BJ (cell line): Measurements from ENCODE around the gene CFAP298. TPM values are rescaled to one million over a fixed set of nuclear protein-coding genes. Genes with fewer than 3 reads are reported as not detected.
"Not testable (repeated sequence)": the region's sequence is repeated elsewhere in the genome, so short reads cannot be mapped to it uniquely, and the experiment has no call there.

Experiments
- CTCF ChIA-PET: fragments of 350-600 bp; formaldehyde crosslinking; extraction: SDS; loops from one replicate; lab custom pipeline; 2021; ENCODE audit warnings: antibody characterized with exemption, inconsistent platforms; lab: Yijun Ruan, JAX
- POLR2A ChIA-PET: fragments of 300-600 bp; sonication (Branson Sonifier 250); formaldehyde crosslinking; extraction: SDS; loops from one replicate; lab custom pipeline; 2021; ENCODE audit warnings: antibody characterized with exemption; lab: Charles Lee
- DNase-seq: peaks from one replicate; pipeline ENCODE4 v3.0.0-alpha.2; 2011; ENCODE audit warnings: low read depth
- H3K27me3 ChIP-seq: 2 replicates; pipeline ENCODE4 v1.6.0; 2011; ENCODE audit warnings: low read length; ENCODE audit not compliant: control insufficient read depth, insufficient read depth
- H3K36me3 ChIP-seq: 2 replicates; pipeline ENCODE4 v1.5.1; 2011; ENCODE audit warnings: low read length; ENCODE audit not compliant: control insufficient read depth, insufficient read depth
- H3K4me3 ChIP-seq: 2 replicates; pipeline ENCODE4 v1.5.1; 2011; ENCODE audit warnings: low read depth, mild to moderate bottlenecking, control low read depth, low read length
- polyA minus RNA-seq: library from RNA; depleted of rRNA, polyadenylated mRNA; stranded (reverse); fragments of >200 nt; gene quantifications from 2 replicates; pipeline ENCODE4 v1.2.3, GENCODE V29; 2011; rRNA and poly(A)+ RNA removed
- polyA plus RNA-seq: library from polyadenylated mRNA; depleted of rRNA; stranded (reverse); fragments of >200 nt; gene quantifications from 2 replicates; pipeline ENCODE4 v1.2.3, GENCODE V29; 2011; rRNA removed
- TF ChIP-seq, protein P1 (sequence below): IDR thresholded peaks from 2 replicates; pipeline ENCODE4 v1.5.1; 2011; ENCODE audit warnings: low read depth, mild to moderate bottlenecking, control low read depth, inconsistent platforms, low read length, moderate library complexity; ENCODE audit not compliant: insufficient read depth

The CFAP298 gene, protein sequence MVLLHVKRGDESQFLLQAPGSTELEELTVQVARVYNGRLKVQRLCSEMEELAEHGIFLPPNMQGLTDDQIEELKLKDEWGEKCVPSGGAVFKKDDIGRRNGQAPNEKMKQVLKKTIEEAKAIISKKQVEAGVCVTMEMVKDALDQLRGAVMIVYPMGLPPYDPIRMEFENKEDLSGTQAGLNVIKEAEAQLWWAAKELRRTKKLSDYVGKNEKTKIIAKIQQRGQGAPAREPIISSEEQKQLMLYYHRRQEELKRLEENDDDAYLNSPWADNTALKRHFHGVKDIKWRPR
- polyA plus RNA-seq = 14.5 and 16.4 TPM in 2 replicates
- polyA minus RNA-seq = 3.6 and 6.3 TPM in 2 replicates

DNA sequence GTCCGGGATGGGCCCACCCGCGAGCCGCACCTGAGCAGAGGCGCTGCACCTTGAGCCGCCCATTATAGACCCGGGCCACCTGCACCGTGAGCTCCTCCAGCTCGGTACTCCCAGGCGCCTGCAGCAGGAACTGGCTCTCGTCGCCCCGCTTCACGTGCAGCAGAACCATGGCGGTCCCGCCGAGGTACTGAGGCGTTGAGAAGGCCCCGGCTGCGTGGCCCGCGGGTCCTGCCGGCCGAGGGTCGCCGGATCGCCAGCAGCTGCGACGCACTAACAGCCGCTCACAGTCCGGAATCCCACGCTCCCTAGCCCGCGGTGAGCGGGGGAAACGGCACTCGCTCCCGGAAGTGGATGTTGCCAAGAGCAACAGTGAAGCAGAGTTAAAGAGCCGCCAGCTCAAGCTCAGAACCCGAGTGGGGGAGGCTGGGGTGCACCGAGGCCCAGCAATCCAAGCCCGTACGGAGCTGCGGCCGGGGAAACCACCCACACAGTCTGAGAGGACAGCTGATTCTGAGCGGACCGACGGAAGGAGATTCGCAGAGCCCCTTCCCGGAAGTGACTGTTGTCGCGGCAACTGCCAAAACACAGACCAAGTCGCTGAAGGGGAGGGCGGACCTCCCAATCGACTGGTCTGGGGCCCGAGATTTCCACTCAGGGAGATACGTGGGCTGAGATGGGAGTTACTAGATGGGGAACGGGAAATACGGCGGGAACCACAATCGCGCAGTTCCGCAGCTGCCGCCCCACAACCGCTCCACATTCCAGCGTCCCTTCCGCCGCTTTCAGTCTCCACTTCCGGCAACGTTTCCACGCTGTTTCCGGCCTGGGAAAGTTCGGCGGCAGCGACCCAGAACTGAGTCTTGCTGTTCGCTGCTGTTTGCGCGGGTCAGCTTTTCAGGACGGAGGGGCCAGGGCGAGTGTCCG lies at the start of gene CFAP298:
Gene CFAP298, minus strand, starts transcription at position 303 of the 924 bp plus-strand sequence. Its CDS starts 134 bp downstream, at position 169.
- POLR2A ChIA-PET = interaction anchor here (0.5 kb wide), 1 partner anchor 52 kb away, joined by 12 read pairs; no protein-coding TSS in a partner anchor
- DNase-seq = peak; percentile 77
- peaks cover 2% of the 10 kb centered on the region; the same call in 1 of the 2 replicates for H3K27me3 ChIP-seq
- H3K4me3 ChIP-seq = peak within 1 kb of the TSS; percentile 92
- TF ChIP-seq, protein P1, sequence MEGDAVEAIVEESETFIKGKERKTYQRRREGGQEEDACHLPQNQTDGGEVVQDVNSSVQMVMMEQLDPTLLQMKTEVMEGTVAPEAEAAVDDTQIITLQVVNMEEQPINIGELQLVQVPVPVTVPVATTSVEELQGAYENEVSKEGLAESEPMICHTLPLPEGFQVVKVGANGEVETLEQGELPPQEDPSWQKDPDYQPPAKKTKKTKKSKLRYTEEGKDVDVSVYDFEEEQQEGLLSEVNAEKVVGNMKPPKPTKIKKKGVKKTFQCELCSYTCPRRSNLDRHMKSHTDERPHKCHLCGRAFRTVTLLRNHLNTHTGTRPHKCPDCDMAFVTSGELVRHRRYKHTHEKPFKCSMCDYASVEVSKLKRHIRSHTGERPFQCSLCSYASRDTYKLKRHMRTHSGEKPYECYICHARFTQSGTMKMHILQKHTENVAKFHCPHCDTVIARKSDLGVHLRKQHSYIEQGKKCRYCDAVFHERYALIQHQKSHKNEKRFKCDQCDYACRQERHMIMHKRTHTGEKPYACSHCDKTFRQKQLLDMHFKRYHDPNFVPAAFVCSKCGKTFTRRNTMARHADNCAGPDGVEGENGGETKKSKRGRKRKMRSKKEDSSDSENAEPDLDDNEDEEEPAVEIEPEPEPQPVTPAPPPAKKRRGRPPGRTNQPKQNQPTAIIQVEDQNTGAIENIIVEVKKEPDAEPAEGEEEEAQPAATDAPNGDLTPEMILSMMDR = no peak
- CTCF ChIA-PET = interaction anchor here (1.6 to 2.0 kb wide), 2 partner anchors 11 to 13 kb away, joined by 6 to 11 read pairs; no protein-coding TSS in a partner anchor
- peaks cover 4% of the 10 kb centered on the region; the same call in 1 of the 2 replicates for H3K36me3 ChIP-seq

DNA sequence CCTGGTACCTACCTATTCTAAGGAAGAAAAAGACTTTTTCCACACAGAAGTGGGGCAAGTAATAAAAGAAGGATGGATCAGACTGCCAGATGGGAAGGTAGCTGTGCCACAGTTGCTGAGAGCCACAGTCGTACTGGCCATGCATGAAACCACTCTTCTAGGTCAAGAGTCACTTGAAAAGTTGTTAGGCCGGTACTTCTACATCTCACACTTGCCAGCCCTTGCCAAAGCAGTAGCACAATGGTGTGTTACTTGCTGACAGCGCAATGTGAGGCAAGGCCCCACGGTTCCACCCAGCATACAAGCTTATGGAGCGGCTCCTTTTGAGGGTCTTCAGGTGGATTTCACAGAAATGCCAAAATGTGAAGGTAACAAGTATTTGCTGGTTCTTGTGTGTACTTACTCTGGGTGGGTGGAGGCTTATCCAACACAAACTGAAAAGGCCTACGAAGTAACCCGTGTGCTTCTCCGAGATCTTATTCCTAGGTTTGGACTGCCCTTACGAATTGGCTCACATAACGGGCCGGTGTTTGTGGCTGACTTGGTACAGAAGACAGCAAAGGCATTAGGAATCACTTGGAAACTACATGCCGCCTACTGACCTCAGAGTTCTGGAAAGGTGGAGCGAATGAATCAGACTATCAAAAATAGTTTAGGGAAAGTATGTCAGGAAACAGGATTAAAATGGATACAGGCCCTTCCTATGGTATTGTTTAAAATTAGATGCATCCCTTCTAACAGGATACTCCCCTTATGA lies 49.0 kb upstream of the CFAP298 start:
- H3K27me3 ChIP-seq, H3K36me3 ChIP-seq, POLR2A ChIA-PET, CTCF ChIA-PET, H3K4me3 ChIP-seq, DNase-seq: not testable (repeated sequence)

DNA sequence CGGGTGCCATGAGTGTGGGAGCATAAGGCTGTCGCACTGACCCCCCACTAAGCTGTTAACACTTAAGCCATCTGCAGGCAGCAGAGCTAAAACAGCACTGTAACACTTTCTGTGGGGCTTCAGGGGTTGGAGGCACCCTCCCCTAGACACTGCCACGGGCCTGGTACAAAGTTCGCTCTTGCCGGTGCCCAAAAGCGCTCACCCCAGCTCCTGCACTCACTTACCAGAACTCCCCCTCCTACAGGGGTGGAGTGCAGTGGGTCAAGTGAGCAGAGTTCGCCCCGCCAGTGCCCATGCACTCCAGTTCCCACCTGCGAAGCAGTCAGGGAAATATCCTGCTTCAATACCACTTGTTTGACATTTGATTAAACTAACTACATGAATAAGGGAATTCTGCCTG lies 46.3 kb upstream of the CFAP298 start:
- ChIA-PET POLR2A (no interaction called here), CTCF (interaction anchor here (0.9 to 1.7 kb wide), 2 partner anchors 13 to 168 kb away, joined by 4 to 5 read pairs; no protein-coding TSS in a partner anchor)
- no peak for DNase-seq
- TF ChIP-seq, protein P1 = no peak
- no peaks in the 10 kb centered on the region for H3K27me3 ChIP-seq
- H3K4me3 ChIP-seq = no peak overlapping the region
- peaks cover 2% of the 10 kb centered on the region; the same call in 1 of the 2 replicates for H3K36me3 ChIP-seq

DNA sequence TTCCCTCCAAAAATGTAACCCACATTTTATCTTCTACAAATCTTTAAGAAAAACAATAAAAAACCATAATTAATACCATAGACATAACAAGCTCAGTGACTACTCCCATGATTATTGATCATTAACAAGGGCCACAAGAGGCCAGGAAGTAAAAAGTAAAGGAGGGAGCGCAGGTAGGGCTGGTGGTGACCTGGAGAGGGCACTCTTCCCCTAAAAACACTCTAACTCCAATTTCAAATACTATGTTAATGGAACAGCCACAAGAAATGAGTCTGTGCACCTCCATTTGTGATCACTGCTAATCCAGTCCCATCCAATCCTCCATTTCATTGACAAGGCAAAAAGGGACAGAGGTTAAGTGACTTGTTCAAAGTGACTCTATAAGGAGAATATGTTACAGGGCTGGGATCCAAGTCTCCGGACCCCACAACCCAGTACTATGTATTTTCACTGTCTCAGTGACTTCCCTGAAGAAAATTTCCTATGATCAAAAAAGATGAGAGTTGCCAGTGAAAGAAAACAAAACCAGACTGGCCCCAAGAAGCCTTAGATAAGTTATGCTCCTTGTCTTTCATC lies 41.2 kb upstream of the CFAP298 start:
- H3K27me3 ChIP-seq = no peaks in the 10 kb centered on the region
- no peak overlapping the region for H3K4me3 ChIP-seq
- DNase-seq = no peak
- CTCF ChIA-PET = interaction anchor here (0.7 to 2.6 kb wide), 4 partner anchors 86 to 194 kb away, joined by 3 to 12 read pairs (median 4); no protein-coding TSS in a partner anchor
- POLR2A ChIA-PET = no interaction called here
- TF ChIP-seq, protein P1 = peak; percentile 66
- H3K36me3 ChIP-seq = no peaks in the 10 kb centered on the region

DNA sequence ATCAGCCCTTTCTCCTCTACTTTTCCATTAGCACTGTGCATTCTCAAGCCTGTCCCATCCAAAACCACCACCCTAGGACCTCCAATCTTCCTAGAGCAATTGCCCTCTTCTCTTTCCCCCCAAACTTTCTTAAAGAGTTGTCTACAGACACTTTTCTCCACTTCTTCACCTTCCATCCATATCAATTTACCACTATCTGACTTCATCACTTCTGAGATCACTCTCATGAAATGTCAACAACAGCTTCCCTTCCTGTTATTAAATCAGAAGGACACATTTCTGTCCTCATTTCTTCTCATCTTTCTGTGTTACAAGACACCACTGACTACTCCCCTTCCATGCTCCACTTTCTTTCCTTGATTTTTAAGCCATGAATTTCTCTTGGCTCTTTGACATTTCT lies 36.0 kb upstream of the CFAP298 start:
- TF ChIP-seq, protein P1 = no peak
- ChIA-PET POLR2A (no interaction called here), CTCF (interaction anchor here (1.4 kb wide), 1 partner anchor 180 kb away, joined by 3 read pairs; no protein-coding TSS in a partner anchor)
- H3K36me3 ChIP-seq = no peaks in the 10 kb centered on the region; the same call in 1 of the 2 replicates
- no peaks in the 10 kb centered on the region for H3K27me3 ChIP-seq
- no peak for DNase-seq
- no peak overlapping the region for H3K4me3 ChIP-seq
